ENCODE measurements around the gene SCARB1. TPM values are rescaled to one million over a fixed set of nuclear protein-coding genes. Genes with fewer than 3 reads are reported as not detected.

Gene SCARB1
- total and polyA plus RNA-seq, 2 experiments from 2014 or later, result 50.4 to 90.0 TPM

DNA sequence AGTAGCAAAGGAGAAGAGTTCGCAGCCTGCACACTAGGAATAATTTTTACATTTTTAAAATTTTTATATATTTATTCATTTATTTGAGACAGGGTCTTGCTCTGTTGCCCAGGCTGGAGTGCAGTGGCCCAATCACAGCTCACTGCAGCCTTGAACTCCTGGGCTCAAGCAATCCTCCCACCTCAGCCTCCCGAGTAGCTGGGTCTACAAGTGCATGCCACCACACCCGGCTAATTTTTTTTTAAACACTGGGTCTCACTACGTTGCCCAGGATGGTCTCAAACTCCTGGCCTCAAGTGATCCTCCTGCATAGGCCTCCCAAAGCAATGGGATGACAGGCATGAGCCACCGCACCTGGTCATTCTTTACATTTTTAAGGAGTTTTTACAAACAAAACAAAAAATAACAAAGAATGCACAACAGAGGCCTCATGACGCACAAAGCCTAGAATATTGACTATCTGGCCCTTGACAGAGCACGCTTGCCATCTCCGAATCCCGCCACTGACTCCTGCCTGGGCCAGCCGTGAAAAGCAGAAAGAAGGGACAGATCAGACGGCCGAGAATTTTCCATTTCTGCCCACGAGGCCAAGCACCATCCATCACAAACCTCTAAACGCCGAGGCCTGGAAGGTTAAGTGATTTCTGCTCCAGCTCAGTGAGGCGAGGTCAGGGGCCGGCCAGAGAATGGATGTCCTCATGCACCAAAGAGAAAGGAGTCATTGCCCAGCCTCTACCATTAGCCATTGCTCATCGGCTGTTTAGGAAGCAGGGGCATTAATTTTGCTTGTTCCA is 120.0 kb downstream of the SCARB1 start:
- H3K4me1 ChIP-seq (ENCODE audit: insufficient read depth), result peaks cover 22% of the 10 kb centered on the region

DNA sequence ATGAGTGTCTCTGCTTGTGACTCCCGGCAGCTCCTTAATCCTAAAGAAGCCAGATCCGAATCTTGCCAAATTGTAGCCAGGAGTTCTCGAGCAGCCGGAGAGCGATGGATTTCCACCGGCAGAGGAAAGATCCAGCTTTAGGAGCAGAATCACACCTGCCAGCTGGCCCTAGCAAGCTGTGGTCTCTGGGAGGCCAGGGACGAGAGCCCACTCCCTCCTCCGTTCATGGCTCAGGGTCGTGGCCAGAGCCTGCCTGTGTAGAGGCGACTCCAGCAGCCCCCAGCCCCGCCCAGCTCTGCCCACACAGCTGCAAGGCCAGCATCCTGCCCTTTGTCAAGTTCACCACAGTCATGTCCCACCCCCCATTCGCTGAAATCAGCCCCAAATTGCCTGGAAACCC is 121.0 kb downstream of the SCARB1 start:
- TF ChIP-seq EZH2 (IDR thresholded peaks at IDR 0.05; ENCODE audit: borderline replicate concordance), result no peak
- TF ChIP-seq, protein P1, sequence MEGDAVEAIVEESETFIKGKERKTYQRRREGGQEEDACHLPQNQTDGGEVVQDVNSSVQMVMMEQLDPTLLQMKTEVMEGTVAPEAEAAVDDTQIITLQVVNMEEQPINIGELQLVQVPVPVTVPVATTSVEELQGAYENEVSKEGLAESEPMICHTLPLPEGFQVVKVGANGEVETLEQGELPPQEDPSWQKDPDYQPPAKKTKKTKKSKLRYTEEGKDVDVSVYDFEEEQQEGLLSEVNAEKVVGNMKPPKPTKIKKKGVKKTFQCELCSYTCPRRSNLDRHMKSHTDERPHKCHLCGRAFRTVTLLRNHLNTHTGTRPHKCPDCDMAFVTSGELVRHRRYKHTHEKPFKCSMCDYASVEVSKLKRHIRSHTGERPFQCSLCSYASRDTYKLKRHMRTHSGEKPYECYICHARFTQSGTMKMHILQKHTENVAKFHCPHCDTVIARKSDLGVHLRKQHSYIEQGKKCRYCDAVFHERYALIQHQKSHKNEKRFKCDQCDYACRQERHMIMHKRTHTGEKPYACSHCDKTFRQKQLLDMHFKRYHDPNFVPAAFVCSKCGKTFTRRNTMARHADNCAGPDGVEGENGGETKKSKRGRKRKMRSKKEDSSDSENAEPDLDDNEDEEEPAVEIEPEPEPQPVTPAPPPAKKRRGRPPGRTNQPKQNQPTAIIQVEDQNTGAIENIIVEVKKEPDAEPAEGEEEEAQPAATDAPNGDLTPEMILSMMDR (IDR thresholded peaks at IDR 0.05; ENCODE audit: poor library complexity), result no peak
- TF ChIP-seq EZH2phosphoT487 (IDR thresholded peaks at IDR 0.05; ENCODE audit: low read depth, severe bottlenecking, unreplicated experiment), result no peak
- no peak overlapping the region for H3K27ac ChIP-seq
- H3K4me3 ChIP-seq, result no peak overlapping the region
- H3K36me3 ChIP-seq (replicated peaks; ENCODE audit: insufficient read depth, low read depth), result no peaks in the 10 kb centered on the region
- H3K4me2 ChIP-seq, result no peak overlapping the region
- peaks cover 22% of the 10 kb centered on the region for H3K4me1 ChIP-seq (ENCODE audit: insufficient read depth)
- DNase-seq (ENCODE audit: low spot score), result no peak
- no peaks in the 10 kb centered on the region for H4K20me1 ChIP-seq (ENCODE audit: insufficient read depth, poor library complexity, severe bottlenecking)
- H3K27me3 ChIP-seq, result no peaks in the 10 kb centered on the region
- no peaks in the 10 kb centered on the region for H3K9me2 ChIP-seq (replicated peaks; ENCODE audit: insufficient read depth)
- no peak overlapping the region for H2AFZ ChIP-seq
- no peaks in the 10 kb centered on the region for H3K9me3 ChIP-seq (ENCODE audit: low read depth)
- H3K79me2 ChIP-seq, result no peaks in the 10 kb centered on the region
- 66% methylated on average over 12 of the region's 12 CpGs for WGBS (ENCODE audit: low lambda C conversion rate, missing lambda C conversion rate)

More for the DNA sequence above, 120.0 kb downstream of the SCARB1 start:
- Histone ChIP-seq H4K20me1 (ENCODE audit: insufficient read depth, poor library complexity, severe bottlenecking) (no peaks in the 10 kb centered on the region), H2AFZ (no peak overlapping the region), H3K9me2 (replicated peaks; ENCODE audit: insufficient read depth) (no peaks in the 10 kb centered on the region), H3K9me3 (ENCODE audit: low read depth) (no peaks in the 10 kb centered on the region), H3K27me3 (no peaks in the 10 kb centered on the region), H3K4me3 (no peak overlapping the region), H3K4me2 (no peak overlapping the region), H3K27ac (no peak overlapping the region), H3K36me3 (replicated peaks; ENCODE audit: insufficient read depth, low read depth) (no peaks in the 10 kb centered on the region), H3K79me2 (no peaks in the 10 kb centered on the region)
- DNase-seq (ENCODE audit: low spot score), result no peak
- 90% methylated on average over 18 of the region's 18 CpGs for WGBS (ENCODE audit: low lambda C conversion rate, missing lambda C conversion rate)
- TF ChIP-seq, protein P1 (IDR thresholded peaks at IDR 0.05; ENCODE audit: poor library complexity), result no peak
- TF ChIP-seq EZH2 (IDR thresholded peaks at IDR 0.05; ENCODE audit: borderline replicate concordance) (no peak), EZH2phosphoT487 (IDR thresholded peaks at IDR 0.05; ENCODE audit: low read depth, severe bottlenecking, unreplicated experiment) (no peak)

DNA sequence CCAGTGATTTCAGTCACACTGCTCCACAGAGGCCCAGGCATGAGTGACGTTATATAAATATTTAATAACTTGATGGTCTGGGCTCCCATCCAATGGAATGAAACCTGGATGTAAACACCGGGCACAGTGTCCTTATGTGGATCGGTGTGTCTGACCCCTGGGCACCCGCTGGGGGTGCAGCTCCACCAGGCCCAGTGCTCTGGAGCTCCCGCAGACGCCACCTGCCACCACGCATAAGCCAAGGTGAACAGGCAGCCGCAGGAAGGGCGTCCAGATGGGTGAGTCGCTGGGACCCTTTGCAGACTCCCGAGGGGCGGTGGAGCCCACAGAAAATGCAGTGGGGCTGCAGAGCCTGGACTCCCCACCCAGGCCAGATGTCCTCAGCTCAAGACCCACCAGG is 121.6 kb downstream of the SCARB1 start:
- Histone ChIP-seq H3K9me3 (ENCODE audit: low read depth) (no peaks in the 10 kb centered on the region), H3K36me3 (replicated peaks; ENCODE audit: insufficient read depth, low read depth) (no peaks in the 10 kb centered on the region), H3K4me3 (no peak overlapping the region), H3K79me2 (no peaks in the 10 kb centered on the region), H3K9me2 (replicated peaks; ENCODE audit: insufficient read depth) (no peaks in the 10 kb centered on the region), H3K27ac (no peak overlapping the region), H3K27me3 (no peaks in the 10 kb centered on the region), H3K4me2 (no peak overlapping the region), H4K20me1 (ENCODE audit: insufficient read depth, poor library complexity, severe bottlenecking) (no peaks in the 10 kb centered on the region), H2AFZ (no peak overlapping the region), H3K4me1 (ENCODE audit: insufficient read depth) (peaks cover 22% of the 10 kb centered on the region)
- WGBS (ENCODE audit: low lambda C conversion rate, missing lambda C conversion rate), result 85% methylated on average over 12 of the region's 12 CpGs
- TF ChIP-seq EZH2phosphoT487 (IDR thresholded peaks at IDR 0.05; ENCODE audit: low read depth, severe bottlenecking, unreplicated experiment) (no peak), EZH2 (IDR thresholded peaks at IDR 0.05; ENCODE audit: borderline replicate concordance) (no peak)
- TF ChIP-seq, protein P1 (IDR thresholded peaks at IDR 0.05; ENCODE audit: poor library complexity), result no peak
- DNase-seq (ENCODE audit: low spot score), result no peak
